ENCODE measurements around the gene UBXN10. TPM values are rescaled to one million over a fixed set of nuclear protein-coding genes. Genes with fewer than 3 reads are reported as not detected.
"Not testable (repeated sequence)": the region's sequence is repeated elsewhere in the genome, so short reads cannot be mapped to it uniquely, and the experiment has no call there.

Gene UBXN10
- total and polyA plus RNA-seq, 7 donors, result 0.04 to 0.48 (median 0.17) TPM

- H3K4me3 ChIP-seq, result no peak overlapping the region
- DNase-seq (no peak), ATAC-seq (no peak)
- peaks cover 4% of the 10 kb centered on the region for H3K4me1 ChIP-seq
- WGBS, 3 donors, result 80 to 88% (median 84%) methylated on average over 1 of the region's 1 CpG
- H3K27ac ChIP-seq, result no peak overlapping the region
- peaks cover 0 to 13% (median 0%) of the 10 kb centered on the region in 3 donors for H3K27me3 ChIP-seq (ENCODE audit: insufficient read depth in 3 of 3, low read length in 2 of 3)
- no peaks in the 10 kb centered on the region for H3K36me3 ChIP-seq (ENCODE audit: insufficient read depth in 1 of 2, low read depth in 1 of 2)
- H3K9me3 ChIP-seq, result no peaks in the 10 kb centered on the region
- intact Hi-C loops (cut with DNase I), result loop anchor here (5.0 to 10.0 kb wide), 2 partner anchors 206 to 218 kb away; no protein-coding TSS in a partner anchor
- TF ChIP-seq CTCF (IDR thresholded peaks at IDR 0.05), result no peak
Observed at GRCh38 chr1:20216574-20216973, 30.7 kb downstream of the UBXN10 start.

- not testable (repeated sequence) for H3K9me3 ChIP-seq; H3K27ac ChIP-seq; DNase-seq; H3K4me3 ChIP-seq; H3K4me1 ChIP-seq; H3K36me3 ChIP-seq (ENCODE audit: insufficient read depth in 1 of 2, low read depth in 1 of 2); ATAC-seq
- peaks cover 0 to 12% (median 0%) of the 10 kb centered on the region in 3 donors for H3K27me3 ChIP-seq (ENCODE audit: insufficient read depth in 3 of 3, low read length in 2 of 3)
- intact Hi-C loops (cut with DNase I), result loop anchor here (5.0 to 10.0 kb wide), 2 partner anchors 203 to 216 kb away; no protein-coding TSS in a partner anchor
- 83 to 89% (median 84%) methylated on average over 6 of the region's 6 CpGs for WGBS, 3 donors
Observed at GRCh38 chr1:20219053-20219452, 33.2 kb downstream of the UBXN10 start.

DNA sequence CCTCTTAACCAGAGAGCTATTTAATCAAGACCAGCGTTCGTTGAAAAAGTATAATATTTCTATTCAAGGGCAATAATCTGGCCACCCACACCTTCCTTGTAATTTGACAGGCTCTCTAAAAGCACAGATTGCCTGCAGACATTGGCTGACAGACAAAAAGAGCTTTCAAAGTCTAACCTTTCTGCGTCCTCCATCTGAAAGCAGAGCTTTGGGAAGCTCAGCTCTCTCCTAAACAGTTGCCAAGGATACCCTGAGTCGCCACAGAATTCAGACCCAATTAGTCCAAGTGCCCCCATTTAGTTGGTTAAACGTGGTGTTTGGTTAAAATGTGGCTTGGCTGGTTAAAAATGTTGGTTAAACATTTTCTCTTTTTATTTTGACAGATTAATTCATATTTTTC is 34.1 kb downstream of the UBXN10 start:
- intact Hi-C loops (cut with DNase I), result no loop called here
- no peak for ATAC-seq
- Histone ChIP-seq H3K36me3 (ENCODE audit: insufficient read depth in 1 of 2, low read depth in 1 of 2) (no peaks in the 10 kb centered on the region), H3K4me3 (no peak overlapping the region), H3K27ac (no peak overlapping the region), H3K9me3 (no peaks in the 10 kb centered on the region), H3K4me1 (no peaks in the 10 kb centered on the region), H3K27me3 (ENCODE audit: insufficient read depth in 3 of 3, low read length in 2 of 3) (peaks cover 0 to 13% (median 0%) of the 10 kb centered on the region in 3 donors)
- DNase-seq, result no peak
- 37 to 60% (median 46%) methylated on average over 5 of the region's 5 CpGs for WGBS, 3 donors
- no peak for TF ChIP-seq CTCF (IDR thresholded peaks at IDR 0.05)

GRCh38 chr1:20223106-20223505 is 37.2 kb downstream of the UBXN10 start:
- intact Hi-C loops (cut with DNase I), result no loop called here
- no peak for ATAC-seq
- 90 to 95% (median 92%) methylated on average over 2 of the region's 2 CpGs for WGBS, 3 donors

More at GRCh38 chr1:20223106-20223505, 37.2 kb downstream of the UBXN10 start:
- TF ChIP-seq CTCF (IDR thresholded peaks at IDR 0.05), result no peak
- Histone ChIP-seq H3K36me3 (ENCODE audit: insufficient read depth in 1 of 2, low read depth in 1 of 2) (no peaks in the 10 kb centered on the region), H3K27ac (no peak overlapping the region), H3K4me1 (no peaks in the 10 kb centered on the region), H3K27me3 (ENCODE audit: insufficient read depth in 3 of 3, low read length in 2 of 3) (peaks cover 0 to 22% (median 2%) of the 10 kb centered on the region in 3 donors), H3K4me3 (no peak overlapping the region), H3K9me3 (no peaks in the 10 kb centered on the region)
- DNase-seq, result no peak

Measured in psoas muscle (tissue), 8 donors.